Measurements from ENCODE around the gene SKAP1. TPM values are rescaled to one million over a fixed set of nuclear protein-coding genes. Genes with fewer than 3 reads are reported as not detected.
A peak's percentile ranks its signal among the peaks of the same experiment; 100 is the strongest.

Gene SKAP1
- total RNA-seq, 4 donors from 2014 or later, result 1.1 to 1.7 (median 1.2) TPM

DNA sequence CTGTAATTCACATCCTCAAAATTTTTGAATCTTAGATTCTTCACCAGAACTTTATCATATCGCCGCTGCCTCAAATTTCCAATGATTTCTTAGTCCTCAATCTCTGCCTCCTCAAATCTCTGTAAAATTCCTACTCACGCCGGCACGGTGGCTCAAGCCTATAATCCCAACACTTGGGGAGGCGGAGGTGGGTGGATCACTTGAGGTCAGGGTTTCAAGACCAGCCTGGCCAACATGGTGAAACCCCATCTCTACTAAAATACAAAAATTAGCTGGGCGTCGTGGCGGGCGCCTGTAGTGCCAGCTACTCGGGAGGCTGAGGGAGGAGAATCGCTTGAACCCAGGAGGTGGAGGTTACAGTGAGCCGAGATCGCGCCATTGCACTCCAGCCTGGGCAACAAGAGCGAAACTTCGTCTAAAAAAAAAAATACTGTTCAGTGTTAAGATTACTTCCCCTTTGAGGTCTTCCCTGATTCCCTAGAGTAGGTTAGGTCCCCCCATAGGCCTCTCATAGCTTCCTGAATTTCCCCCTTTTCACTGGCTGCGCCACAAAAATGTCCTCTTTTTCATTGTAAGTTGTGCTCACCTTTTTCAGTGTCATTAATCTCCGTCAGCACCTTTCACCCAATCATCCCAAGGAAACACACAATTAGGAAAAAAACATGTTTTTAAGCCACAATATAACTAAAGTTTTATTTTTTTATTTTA lies 327.8 kb downstream of the SKAP1 start:
- H3K4me1 ChIP-seq, result peaks cover 15 to 46% (median 32%) of the 10 kb centered on the region in 4 donors
- H3K27ac ChIP-seq (replicated peaks in 1 of 4), result peak overlapping the region in 2 of 4 donors; percentile 89 to 93
- peak overlapping the region in 3 of 4 donors; percentile 86 to 99 (median 91) for H3K4me3 ChIP-seq
- no peaks in the 10 kb centered on the region for H3K36me3 ChIP-seq
- DNase-seq (ENCODE audit: extremely low spot score), result no peak
- 79% methylated on average over 19 of the region's 19 CpGs for WGBS
- no peaks in the 10 kb centered on the region for H3K27me3 ChIP-seq
- peaks cover 0 to 3% (median 0%) of the 10 kb centered on the region in 4 donors for H3K9me3 ChIP-seq
- intact Hi-C loops (cut with DNase I), result no loop called here
- TF ChIP-seq POLR2A (IDR thresholded peaks at IDR 0.05; ENCODE audit: low read depth) (no peak), EP300 (IDR thresholded peaks at IDR 0.05) (no peak), POLR2AphosphoS5 (IDR thresholded peaks at IDR 0.05) (no peak)
- TF ChIP-seq, protein P1, sequence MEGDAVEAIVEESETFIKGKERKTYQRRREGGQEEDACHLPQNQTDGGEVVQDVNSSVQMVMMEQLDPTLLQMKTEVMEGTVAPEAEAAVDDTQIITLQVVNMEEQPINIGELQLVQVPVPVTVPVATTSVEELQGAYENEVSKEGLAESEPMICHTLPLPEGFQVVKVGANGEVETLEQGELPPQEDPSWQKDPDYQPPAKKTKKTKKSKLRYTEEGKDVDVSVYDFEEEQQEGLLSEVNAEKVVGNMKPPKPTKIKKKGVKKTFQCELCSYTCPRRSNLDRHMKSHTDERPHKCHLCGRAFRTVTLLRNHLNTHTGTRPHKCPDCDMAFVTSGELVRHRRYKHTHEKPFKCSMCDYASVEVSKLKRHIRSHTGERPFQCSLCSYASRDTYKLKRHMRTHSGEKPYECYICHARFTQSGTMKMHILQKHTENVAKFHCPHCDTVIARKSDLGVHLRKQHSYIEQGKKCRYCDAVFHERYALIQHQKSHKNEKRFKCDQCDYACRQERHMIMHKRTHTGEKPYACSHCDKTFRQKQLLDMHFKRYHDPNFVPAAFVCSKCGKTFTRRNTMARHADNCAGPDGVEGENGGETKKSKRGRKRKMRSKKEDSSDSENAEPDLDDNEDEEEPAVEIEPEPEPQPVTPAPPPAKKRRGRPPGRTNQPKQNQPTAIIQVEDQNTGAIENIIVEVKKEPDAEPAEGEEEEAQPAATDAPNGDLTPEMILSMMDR (IDR thresholded peaks at IDR 0.05), result no peak

DNA sequence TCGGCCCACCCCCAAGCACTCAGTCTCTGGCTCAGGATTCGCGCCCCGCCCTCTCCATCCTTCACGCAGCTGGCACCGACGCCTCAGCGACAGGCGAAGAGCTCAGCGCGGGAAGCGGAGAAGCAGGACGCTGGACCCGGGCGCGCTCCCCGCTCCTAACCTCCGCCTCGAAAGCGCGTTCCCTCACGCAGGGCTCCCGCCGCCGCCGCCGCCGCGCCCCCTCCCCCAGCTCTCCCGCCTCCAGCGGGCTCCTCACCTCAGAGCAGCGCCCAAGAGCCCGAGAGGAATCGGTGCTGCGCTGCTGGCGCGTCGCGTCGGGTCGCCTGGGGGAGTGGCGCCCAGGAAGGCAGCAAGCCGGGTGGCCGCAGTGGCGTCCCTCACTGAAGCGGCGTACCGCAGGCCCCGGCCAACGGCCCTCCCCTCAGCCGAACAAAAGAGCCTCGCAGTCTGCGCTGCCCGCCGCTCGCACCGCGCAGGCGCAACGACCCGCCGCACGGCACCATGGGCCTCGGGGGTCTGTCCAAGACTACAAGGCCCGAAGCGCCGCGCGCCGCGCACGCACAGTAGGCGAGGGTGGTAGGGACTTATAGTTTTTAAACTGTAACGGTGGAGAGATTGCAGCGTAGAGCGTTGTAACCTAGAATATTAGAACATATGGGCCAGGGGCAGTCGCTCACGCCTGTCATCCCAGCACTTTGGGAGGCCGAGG lies 328.8 kb downstream of the SKAP1 start, which contains the start of gene CBX1:
Gene CBX1 (minus strand): TSS at position 467 of the 709 bp plus-strand sequence. CDS start 24,474 bp downstream, outside the sequence.
- DNase-seq (ENCODE audit: extremely low spot score), result peak; percentile 97
- TF ChIP-seq POLR2A (IDR thresholded peaks at IDR 0.05; ENCODE audit: low read depth) (peak; percentile 57), POLR2AphosphoS5 (IDR thresholded peaks at IDR 0.05) (peak; percentile 92 to 96), EP300 (IDR thresholded peaks at IDR 0.05) (no peak)
- Histone ChIP-seq H3K4me1 (peaks cover 15 to 41% (median 26%) of the 10 kb centered on the region in 4 donors), H3K4me3 (peak within 1 kb of the TSS; percentile 86 to 99 (median 94)), H3K27me3 (no peaks in the 10 kb centered on the region), H3K27ac (replicated peaks in 1 of 4) (peak within 1 kb of the TSS; percentile 89 to 98 (median 94)), H3K36me3 (no peaks in the 10 kb centered on the region), H3K9me3 (peaks cover 0 to 3% (median 0%) of the 10 kb centered on the region in 4 donors)
- WGBS, result 0% methylated on average over 3 of the region's 79 CpGs
- intact Hi-C loops (cut with DNase I), result no loop called here

DNA sequence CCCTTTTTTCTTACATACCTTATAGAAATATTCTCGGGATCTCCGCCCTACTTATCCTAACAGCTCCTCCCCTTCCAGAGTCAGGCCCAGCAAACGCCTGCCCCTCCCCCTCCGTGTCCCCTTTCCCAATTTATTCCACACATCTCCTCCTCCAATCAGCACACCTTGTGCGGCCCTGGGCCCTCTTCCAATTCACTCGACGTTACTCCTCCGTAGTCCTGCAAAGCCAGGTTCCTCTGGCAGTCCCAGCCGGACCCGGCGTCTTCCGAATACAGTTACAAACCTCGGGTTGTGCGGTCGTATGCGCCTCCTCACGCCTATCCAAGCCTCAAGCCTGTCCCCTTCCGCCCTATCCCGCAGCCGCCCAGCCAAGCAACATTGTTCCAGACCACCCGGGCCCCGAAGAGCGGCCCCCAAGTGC lies 329.4 kb downstream of the SKAP1 start:
- Histone ChIP-seq H3K4me3 (peak overlapping the region; percentile 86 to 99 (median 94)), H3K4me1 (peaks cover 15 to 41% (median 25%) of the 10 kb centered on the region in 4 donors), H3K9me3 (peaks cover 0 to 3% (median 0%) of the 10 kb centered on the region in 4 donors), H3K27me3 (no peaks in the 10 kb centered on the region), H3K36me3 (peaks cover 0 to 5% (median 0%) of the 10 kb centered on the region in 4 donors), H3K27ac (replicated peaks in 1 of 4) (peak overlapping the region; percentile 89 to 98 (median 94))
- intact Hi-C loops (cut with DNase I), result no loop called here
- no peak for TF ChIP-seq POLR2A (IDR thresholded peaks at IDR 0.05; ENCODE audit: low read depth)
- TF ChIP-seq, protein P1 (IDR thresholded peaks at IDR 0.05), result no peak
- TF ChIP-seq EP300 (IDR thresholded peaks at IDR 0.05), result no peak
- TF ChIP-seq POLR2AphosphoS5 (IDR thresholded peaks at IDR 0.05), result no peak
- WGBS, result 1% methylated on average over 17 of the region's 23 CpGs
- no peak for DNase-seq (ENCODE audit: extremely low spot score)

DNA sequence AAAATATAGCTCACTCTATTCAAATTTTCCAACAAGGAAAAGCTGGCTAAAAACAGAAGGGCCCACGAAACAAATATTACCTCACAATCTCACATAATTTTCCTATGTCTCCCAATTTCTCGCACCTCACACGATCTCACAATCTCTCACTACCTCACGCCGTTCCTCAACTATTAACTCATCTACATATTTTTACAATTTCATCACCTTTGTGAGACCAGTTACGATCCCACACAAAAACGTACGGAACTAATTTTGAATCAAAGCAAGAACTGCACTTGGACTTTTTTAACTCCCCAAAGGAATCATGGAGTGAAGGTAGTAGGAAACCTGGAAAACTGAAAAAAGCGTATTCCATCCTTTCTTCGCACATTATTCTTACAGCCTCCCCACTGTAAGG lies 329.9 kb downstream of the SKAP1 start:
- H3K27ac ChIP-seq (replicated peaks in 1 of 4), result peak overlapping the region; percentile 89 to 98 (median 94)
- WGBS, result 24% methylated on average over 10 of the region's 10 CpGs
- no peaks in the 10 kb centered on the region for H3K27me3 ChIP-seq
- DNase-seq (ENCODE audit: extremely low spot score), result no peak
- TF ChIP-seq EP300 (IDR thresholded peaks at IDR 0.05) (no peak), POLR2AphosphoS5 (IDR thresholded peaks at IDR 0.05) (peak in 1 of 2 donors; percentile 33)
- peaks cover 0 to 3% (median 0%) of the 10 kb centered on the region in 4 donors for H3K9me3 ChIP-seq
- peak overlapping the region; percentile 86 to 99 (median 94) for H3K4me3 ChIP-seq
- H3K4me1 ChIP-seq, result peaks cover 15 to 41% (median 25%) of the 10 kb centered on the region in 4 donors
- H3K36me3 ChIP-seq, result peaks cover 0 to 9% (median under 1%) of the 10 kb centered on the region in 4 donors
- intact Hi-C loops (cut with DNase I), result no loop called here

DNA sequence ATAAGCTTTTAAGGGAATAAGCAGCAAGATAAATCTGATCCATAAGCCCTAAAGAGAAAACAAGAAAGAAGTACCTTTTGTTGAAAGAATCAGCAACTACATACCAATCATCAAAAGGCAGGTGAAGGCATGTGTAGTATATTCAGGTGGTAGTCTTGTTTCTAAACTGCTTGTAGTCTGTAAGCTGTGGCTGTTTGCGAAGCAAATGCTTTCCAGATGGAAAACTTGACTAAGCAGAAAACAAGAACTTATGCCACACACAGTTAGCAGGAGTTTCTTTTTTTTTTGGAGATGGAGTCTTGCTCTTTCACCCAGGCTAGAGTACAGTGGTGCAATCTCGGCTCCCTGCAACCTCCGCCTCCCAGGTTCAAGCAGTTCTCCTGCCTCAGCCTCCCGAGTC lies 334.4 kb downstream of the SKAP1 start:
- TF ChIP-seq POLR2AphosphoS5 (IDR thresholded peaks at IDR 0.05) (no peak), EP300 (IDR thresholded peaks at IDR 0.05) (no peak), POLR2A (IDR thresholded peaks at IDR 0.05; ENCODE audit: low read depth) (no peak)
- TF ChIP-seq, protein P1 (IDR thresholded peaks at IDR 0.05), result no peak
- no peak overlapping the region for H3K27ac ChIP-seq (replicated peaks in 1 of 4)
- intact Hi-C loops (cut with DNase I), result no loop called here

More for the DNA sequence above, 334.4 kb downstream of the SKAP1 start:
- no peak overlapping the region for H3K4me3 ChIP-seq
- H3K4me1 ChIP-seq, result peaks cover 15 to 42% (median 25%) of the 10 kb centered on the region in 4 donors
- H3K9me3 ChIP-seq, result no peaks in the 10 kb centered on the region
- peaks cover 0 to 25% (median 15%) of the 10 kb centered on the region in 4 donors for H3K36me3 ChIP-seq
- 94% methylated on average over 4 of the region's 4 CpGs for WGBS
- H3K27me3 ChIP-seq, result no peaks in the 10 kb centered on the region
- DNase-seq (ENCODE audit: extremely low spot score), result no peak

All from esophagus muscularis mucosa (tissue), 4 donors.